WTC11 (cell line): ENCODE results near the gene CCDC57. TPM values are rescaled to one million over a fixed set of nuclear protein-coding genes. Genes with fewer than 3 reads are reported as not detected.

Source experiments
- ATAC-seq: fragments of 200-7000 bp; cut with Tn5 transposase; 2 replicates; pipeline ENCODE4 v1.10.0; 2021; ENCODE audit warnings: mild to moderate bottlenecking, moderate library complexity
- CTCF ChIA-PET: fragments of 300-600 bp; sonication (Branson Sonifier 250); formaldehyde crosslinking; loops from one replicate; lab custom pipeline; 2021; ENCODE audit warnings: antibody characterized with exemption; lab: Charles Lee
- POLR2A ChIA-PET: fragments of 350-600 bp; sonication (Branson Sonifier 250); formaldehyde crosslinking; loops from one replicate; lab custom pipeline; 2021; ENCODE audit warnings: antibody characterized with exemption; lab: Charles Lee
- DNase-seq: peaks from one replicate; pipeline ENCODE4 v3.0.0; 2021; ENCODE audit warnings: low spot score
- H3K27ac Mint-ChIP-seq: 2 replicates; pipeline ENCODE4 v1.8.0; 2021; ENCODE audit warnings: mixed read lengths
- H3K27me3 Mint-ChIP-seq: 2 replicates; pipeline ENCODE4 v1.8.0; 2021; ENCODE audit warnings: low read depth, mild to moderate bottlenecking, moderate library complexity, mixed read lengths
- H3K36me3 Mint-ChIP-seq: 2 replicates; pipeline ENCODE4 v1.8.0; 2021; ENCODE audit warnings: mixed read lengths
- H3K4me1 Mint-ChIP-seq: 2 replicates; pipeline ENCODE4 v1.8.0; 2022; ENCODE audit warnings: mixed read lengths
- H3K4me3 Mint-ChIP-seq: 2 replicates; pipeline ENCODE4 v1.8.0; 2021; ENCODE audit warnings: mild to moderate bottlenecking, moderate library complexity, mixed read lengths
- H3K9me3 Mint-ChIP-seq: 2 replicates; pipeline ENCODE4 v1.8.0; 2021; ENCODE audit warnings: mixed read lengths
- CBFB ChIP-seq: sonication (generic); formaldehyde crosslinking; IDR thresholded peaks from 2 replicates; pipeline ENCODE4 v1.8.1; 2022; ENCODE audit warnings: mild to moderate bottlenecking, low read depth, missing genetic modification reagents
- ESRRA ChIP-seq: sonication (generic); formaldehyde crosslinking; IDR thresholded peaks from 2 replicates; pipeline ENCODE4 v1.8.1; 2022; ENCODE audit warnings: mild to moderate bottlenecking, missing genetic modification reagents, borderline replicate concordance
- FOXP1 ChIP-seq: sonication (generic); formaldehyde crosslinking; IDR thresholded peaks from 2 replicates; pipeline ENCODE4 v1.8.0; 2022; ENCODE audit warnings: missing genetic modification reagents, mild to moderate bottlenecking, moderate library complexity, borderline replicate concordance
- JUN ChIP-seq: sonication (generic); formaldehyde crosslinking; IDR thresholded peaks from 2 replicates; pipeline ENCODE4 v1.8.0; 2023; ENCODE audit warnings: mild to moderate bottlenecking, missing genetic modification reagents
- MXD4 ChIP-seq: fragments of 250-450 bp; sonication (Bioruptor Pico); IDR thresholded peaks from 2 replicates; pipeline ENCODE4 v1.8.0; 2021; ENCODE audit warnings: mild to moderate bottlenecking, moderate library complexity, borderline replicate concordance
- MYBL2 ChIP-seq: sonication (generic); formaldehyde crosslinking; IDR thresholded peaks from 2 replicates; pipeline ENCODE4 v1.8.1; 2023; ENCODE audit warnings: mild to moderate bottlenecking, moderate library complexity, missing genetic modification reagents
- NFYB ChIP-seq: sonication (generic); formaldehyde crosslinking; conservative IDR thresholded peaks from 2 replicates; pipeline ENCODE4 v1.8.0; 2022; ENCODE audit warnings: low read depth, missing genetic modification reagents
- PREB ChIP-seq: sonication (generic); formaldehyde crosslinking; IDR thresholded peaks from 2 replicates; pipeline ENCODE4 v1.8.1; 2022; ENCODE audit warnings: mild to moderate bottlenecking, missing genetic modification reagents, moderate library complexity, borderline replicate concordance
- SMAD3 ChIP-seq: sonication (generic); formaldehyde crosslinking; IDR thresholded peaks from 2 replicates; pipeline ENCODE4 v1.8.0; 2022; ENCODE audit warnings: missing genetic modification reagents, mild to moderate bottlenecking, borderline replicate concordance
- SOX15 ChIP-seq: fragments of 250-450 bp; sonication (Bioruptor Pico); IDR thresholded peaks from 2 replicates; pipeline ENCODE4 v1.9.0; 2021; ENCODE audit warnings: mild to moderate bottlenecking
- SP1 ChIP-seq: sonication (generic); formaldehyde crosslinking; conservative IDR thresholded peaks from 2 replicates; pipeline ENCODE4 v1.8.1; 2022; ENCODE audit warnings: missing genetic modification reagents
- TP53 ChIP-seq: sonication (generic); formaldehyde crosslinking; IDR thresholded peaks from 2 replicates; pipeline ENCODE4 v1.8.1; 2023; ENCODE audit warnings: mild to moderate bottlenecking, missing genetic modification reagents
- ZNF138 ChIP-seq: sonication (generic); formaldehyde crosslinking; conservative IDR thresholded peaks from 2 replicates; pipeline ENCODE4 v1.8.1; 2022; ENCODE audit warnings: mild to moderate bottlenecking, moderate library complexity, missing genetic modification reagents
- ZNF416 ChIP-seq: fragments of 250-450 bp; sonication (Bioruptor Pico); IDR thresholded peaks from 2 replicates; pipeline ENCODE4 v1.9.0; 2021; ENCODE audit warnings: mild to moderate bottlenecking, inconsistent platforms
- ZNF512 ChIP-seq: sonication (generic); formaldehyde crosslinking; IDR thresholded peaks from 2 replicates; pipeline ENCODE4 v1.8.1; 2022; ENCODE audit warnings: missing genetic modification reagents, borderline replicate concordance
- total RNA-seq: library from RNA; stranded (reverse); gene quantifications from 3 replicates; pipeline ENCODE4 v1.2.3, GENCODE V29; 2021
- TF ChIP-seq, protein P1 (sequence below): sonication (generic); formaldehyde crosslinking; IDR thresholded peaks from 2 replicates; pipeline ENCODE4 v1.8.1; 2023; ENCODE audit warnings: mild to moderate bottlenecking, missing genetic modification reagents
- TF ChIP-seq, protein P2 (sequence below): fragments of 200-600 bp; IDR thresholded peaks from 2 replicates; pipeline ENCODE4 v1.8.0; 2022; ENCODE audit warnings: antibody characterized with exemption
- TF ChIP-seq, protein P3 (sequence below): sonication (generic); formaldehyde crosslinking; IDR thresholded peaks from 2 replicates; pipeline ENCODE4 v1.8.1; 2023; ENCODE audit warnings: mild to moderate bottlenecking, missing genetic modification reagents, borderline replicate concordance
- TF ChIP-seq, protein P4 (sequence below): sonication (generic); formaldehyde crosslinking; IDR thresholded peaks from 2 replicates; pipeline ENCODE4 v1.8.1; 2023; ENCODE audit warnings: mild to moderate bottlenecking, missing genetic modification reagents
- TF ChIP-seq, protein P5 (sequence below): fragments of 250-450 bp; sonication (Bioruptor Pico); conservative IDR thresholded peaks from 2 replicates; pipeline ENCODE4 v1.9.0; 2021; ENCODE audit warnings: mild to moderate bottlenecking

Gene CCDC57
- total RNA-seq, 1 experiment from 2014 or later: 20.0 TPM

DNA sequence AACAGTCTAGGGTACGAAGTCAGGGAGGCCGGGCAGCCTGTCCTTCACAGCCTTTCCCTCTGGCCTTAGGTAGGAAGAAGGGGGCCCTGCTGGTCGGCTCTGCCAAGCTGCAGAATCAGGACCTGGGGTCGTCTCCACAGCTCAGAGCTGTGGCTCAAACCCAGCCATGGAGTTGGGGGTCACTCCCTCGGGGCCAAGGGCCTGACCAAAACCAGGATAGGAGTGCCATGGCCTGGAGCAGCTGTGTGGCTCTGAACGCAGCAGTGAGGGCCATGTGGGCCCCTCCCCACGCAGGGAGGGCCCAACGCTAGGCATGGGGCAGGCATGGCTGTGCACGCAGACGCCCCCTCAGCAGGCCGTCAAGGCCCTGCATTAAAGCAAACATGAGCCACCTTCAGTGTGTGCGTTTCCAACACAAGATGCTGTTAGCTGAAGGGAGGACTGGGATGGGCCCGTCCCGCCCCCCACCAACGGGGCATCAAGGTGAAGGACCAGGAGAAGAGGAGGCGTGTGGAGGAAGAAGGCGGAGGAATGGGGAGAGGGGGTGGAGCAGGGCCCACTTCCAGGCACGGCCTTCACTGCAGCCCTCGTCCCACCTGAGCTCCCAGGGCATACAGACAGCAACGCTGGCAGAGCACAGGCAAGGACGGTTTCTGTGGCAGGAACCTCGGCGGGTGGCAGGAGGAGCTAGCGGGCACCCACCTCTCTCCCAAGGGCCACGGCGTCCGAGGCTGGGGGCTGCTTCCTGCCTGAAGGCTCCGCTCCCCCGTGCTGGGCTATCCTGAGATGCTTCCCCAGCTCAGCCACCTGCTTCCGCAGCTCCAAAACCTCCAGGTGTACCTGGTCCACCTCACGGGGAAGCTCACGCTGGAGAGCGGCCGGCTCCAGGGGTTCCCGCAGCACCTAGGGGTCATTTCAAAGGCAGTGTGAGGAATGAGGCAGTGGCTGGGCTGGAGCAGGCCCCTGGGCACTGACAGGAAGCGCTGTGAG, 55.3 kb downstream of the CCDC57 start:
- Mint-ChIP-seq H3K27ac (no peak overlapping the region), H3K9me3 (no peaks in the 10 kb centered on the region), H3K36me3 (peaks cover 5% of the 10 kb centered on the region), H3K4me3 (no peak overlapping the region), H3K27me3 (no peaks in the 10 kb centered on the region; the same call in 1 of the 2 replicates), H3K4me1 (0 out of 2 replicates have a peak, but pooled peaks cover 3% of the 10 kb centered on the region)
- ATAC-seq: no peak
- TF ChIP-seq MYBL2: no peak
- no peak for TF ChIP-seq SOX15 (CRISPR knock-in tag)
- TF ChIP-seq, protein P1, sequence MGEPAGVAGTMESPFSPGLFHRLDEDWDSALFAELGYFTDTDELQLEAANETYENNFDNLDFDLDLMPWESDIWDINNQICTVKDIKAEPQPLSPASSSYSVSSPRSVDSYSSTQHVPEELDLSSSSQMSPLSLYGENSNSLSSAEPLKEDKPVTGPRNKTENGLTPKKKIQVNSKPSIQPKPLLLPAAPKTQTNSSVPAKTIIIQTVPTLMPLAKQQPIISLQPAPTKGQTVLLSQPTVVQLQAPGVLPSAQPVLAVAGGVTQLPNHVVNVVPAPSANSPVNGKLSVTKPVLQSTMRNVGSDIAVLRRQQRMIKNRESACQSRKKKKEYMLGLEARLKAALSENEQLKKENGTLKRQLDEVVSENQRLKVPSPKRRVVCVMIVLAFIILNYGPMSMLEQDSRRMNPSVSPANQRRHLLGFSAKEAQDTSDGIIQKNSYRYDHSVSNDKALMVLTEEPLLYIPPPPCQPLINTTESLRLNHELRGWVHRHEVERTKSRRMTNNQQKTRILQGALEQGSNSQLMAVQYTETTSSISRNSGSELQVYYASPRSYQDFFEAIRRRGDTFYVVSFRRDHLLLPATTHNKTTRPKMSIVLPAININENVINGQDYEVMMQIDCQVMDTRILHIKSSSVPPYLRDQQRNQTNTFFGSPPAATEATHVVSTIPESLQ: no peak
- no peak for TF ChIP-seq SP1 (CRISPR knock-in tag)
- TF ChIP-seq, protein P2, sequence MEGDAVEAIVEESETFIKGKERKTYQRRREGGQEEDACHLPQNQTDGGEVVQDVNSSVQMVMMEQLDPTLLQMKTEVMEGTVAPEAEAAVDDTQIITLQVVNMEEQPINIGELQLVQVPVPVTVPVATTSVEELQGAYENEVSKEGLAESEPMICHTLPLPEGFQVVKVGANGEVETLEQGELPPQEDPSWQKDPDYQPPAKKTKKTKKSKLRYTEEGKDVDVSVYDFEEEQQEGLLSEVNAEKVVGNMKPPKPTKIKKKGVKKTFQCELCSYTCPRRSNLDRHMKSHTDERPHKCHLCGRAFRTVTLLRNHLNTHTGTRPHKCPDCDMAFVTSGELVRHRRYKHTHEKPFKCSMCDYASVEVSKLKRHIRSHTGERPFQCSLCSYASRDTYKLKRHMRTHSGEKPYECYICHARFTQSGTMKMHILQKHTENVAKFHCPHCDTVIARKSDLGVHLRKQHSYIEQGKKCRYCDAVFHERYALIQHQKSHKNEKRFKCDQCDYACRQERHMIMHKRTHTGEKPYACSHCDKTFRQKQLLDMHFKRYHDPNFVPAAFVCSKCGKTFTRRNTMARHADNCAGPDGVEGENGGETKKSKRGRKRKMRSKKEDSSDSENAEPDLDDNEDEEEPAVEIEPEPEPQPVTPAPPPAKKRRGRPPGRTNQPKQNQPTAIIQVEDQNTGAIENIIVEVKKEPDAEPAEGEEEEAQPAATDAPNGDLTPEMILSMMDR: no peak
- TF ChIP-seq ZNF138 (CRISPR knock-in tag): no peak
- no peak for TF ChIP-seq ESRRA (CRISPR knock-in tag)
- no peak for TF ChIP-seq ZNF512 (CRISPR knock-in tag)
- TF ChIP-seq NFYB (CRISPR knock-in tag): no peak
- TF ChIP-seq, protein P3, sequence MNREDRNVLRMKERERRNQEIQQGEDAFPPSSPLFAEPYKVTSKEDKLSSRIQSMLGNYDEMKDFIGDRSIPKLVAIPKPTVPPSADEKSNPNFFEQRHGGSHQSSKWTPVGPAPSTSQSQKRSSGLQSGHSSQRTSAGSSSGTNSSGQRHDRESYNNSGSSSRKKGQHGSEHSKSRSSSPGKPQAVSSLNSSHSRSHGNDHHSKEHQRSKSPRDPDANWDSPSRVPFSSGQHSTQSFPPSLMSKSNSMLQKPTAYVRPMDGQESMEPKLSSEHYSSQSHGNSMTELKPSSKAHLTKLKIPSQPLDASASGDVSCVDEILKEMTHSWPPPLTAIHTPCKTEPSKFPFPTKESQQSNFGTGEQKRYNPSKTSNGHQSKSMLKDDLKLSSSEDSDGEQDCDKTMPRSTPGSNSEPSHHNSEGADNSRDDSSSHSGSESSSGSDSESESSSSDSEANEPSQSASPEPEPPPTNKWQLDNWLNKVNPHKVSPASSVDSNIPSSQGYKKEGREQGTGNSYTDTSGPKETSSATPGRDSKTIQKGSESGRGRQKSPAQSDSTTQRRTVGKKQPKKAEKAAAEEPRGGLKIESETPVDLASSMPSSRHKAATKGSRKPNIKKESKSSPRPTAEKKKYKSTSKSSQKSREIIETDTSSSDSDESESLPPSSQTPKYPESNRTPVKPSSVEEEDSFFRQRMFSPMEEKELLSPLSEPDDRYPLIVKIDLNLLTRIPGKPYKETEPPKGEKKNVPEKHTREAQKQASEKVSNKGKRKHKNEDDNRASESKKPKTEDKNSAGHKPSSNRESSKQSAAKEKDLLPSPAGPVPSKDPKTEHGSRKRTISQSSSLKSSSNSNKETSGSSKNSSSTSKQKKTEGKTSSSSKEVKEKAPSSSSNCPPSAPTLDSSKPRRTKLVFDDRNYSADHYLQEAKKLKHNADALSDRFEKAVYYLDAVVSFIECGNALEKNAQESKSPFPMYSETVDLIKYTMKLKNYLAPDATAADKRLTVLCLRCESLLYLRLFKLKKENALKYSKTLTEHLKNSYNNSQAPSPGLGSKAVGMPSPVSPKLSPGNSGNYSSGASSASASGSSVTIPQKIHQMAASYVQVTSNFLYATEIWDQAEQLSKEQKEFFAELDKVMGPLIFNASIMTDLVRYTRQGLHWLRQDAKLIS (CRISPR knock-in tag): no peak
- TF ChIP-seq, protein P4, sequence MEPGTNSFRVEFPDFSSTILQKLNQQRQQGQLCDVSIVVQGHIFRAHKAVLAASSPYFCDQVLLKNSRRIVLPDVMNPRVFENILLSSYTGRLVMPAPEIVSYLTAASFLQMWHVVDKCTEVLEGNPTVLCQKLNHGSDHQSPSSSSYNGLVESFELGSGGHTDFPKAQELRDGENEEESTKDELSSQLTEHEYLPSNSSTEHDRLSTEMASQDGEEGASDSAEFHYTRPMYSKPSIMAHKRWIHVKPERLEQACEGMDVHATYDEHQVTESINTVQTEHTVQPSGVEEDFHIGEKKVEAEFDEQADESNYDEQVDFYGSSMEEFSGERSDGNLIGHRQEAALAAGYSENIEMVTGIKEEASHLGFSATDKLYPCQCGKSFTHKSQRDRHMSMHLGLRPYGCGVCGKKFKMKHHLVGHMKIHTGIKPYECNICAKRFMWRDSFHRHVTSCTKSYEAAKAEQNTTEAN (CRISPR knock-in tag): no peak
- TF ChIP-seq CBFB (CRISPR knock-in tag): no peak
- TF ChIP-seq MXD4: no peak
- TF ChIP-seq SMAD3 (CRISPR knock-in tag): no peak
- TF ChIP-seq PREB (CRISPR knock-in tag): no peak
- TF ChIP-seq TP53 (CRISPR knock-in tag): no peak
- TF ChIP-seq ZNF416 (CRISPR knock-in tag): no peak
- TF ChIP-seq, protein P5, sequence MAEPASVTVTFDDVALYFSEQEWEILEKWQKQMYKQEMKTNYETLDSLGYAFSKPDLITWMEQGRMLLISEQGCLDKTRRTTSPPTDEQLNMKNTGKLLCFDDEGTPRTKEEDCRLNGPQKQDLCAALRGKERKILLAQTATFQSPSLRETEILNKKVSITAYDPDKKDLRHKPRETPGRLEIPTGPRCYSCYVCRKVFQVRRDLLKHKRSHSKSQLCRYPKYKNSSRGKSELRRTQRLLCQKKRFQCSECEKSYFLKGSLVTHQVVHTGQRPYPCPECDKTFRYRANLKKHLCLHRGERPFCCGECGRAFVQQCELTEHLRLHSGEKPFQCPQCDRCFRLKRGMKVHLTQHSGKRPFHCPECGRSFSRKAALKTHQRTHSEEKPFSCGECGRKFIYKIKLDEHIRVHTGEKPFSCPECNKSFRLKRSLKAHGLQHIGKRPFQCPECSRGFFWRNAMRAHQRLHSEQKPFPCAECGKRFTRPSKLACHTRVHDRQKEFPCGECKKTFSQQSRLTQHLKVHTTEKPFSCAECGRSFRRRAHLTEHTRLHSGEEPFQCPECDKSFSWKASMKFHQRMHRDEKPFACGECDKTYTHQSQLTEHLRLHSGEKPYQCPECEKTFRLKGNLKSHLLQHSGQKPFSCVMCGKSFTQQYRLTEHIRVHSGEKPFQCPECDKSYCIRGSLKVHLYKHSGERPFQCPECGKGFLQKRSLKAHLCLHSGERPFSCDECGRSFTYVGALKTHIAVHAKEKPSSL (CRISPR knock-in tag): no peak
- TF ChIP-seq FOXP1: no peak
- no peak for TF ChIP-seq JUN (CRISPR knock-in tag)
- CTCF ChIA-PET: interaction anchor here (0.6 to 2.9 kb wide), 8 partner anchors 51 to 137 kb away, joined by 3 to 19 read pairs (median 4); partner anchors contain the start of genes DCXR and RAC3
- no peak for DNase-seq
- POLR2A ChIA-PET: no interaction called here
